Smooth muscle cell (in vitro differentiated cells): Measurements from ENCODE around the gene GSDMA. TPM values are rescaled to one million over a fixed set of nuclear protein-coding genes. Genes with fewer than 3 reads are reported as not detected.

Source experiments
- DNase-seq: peaks from one replicate; lab custom pipeline; 2025; ENCODE audit not compliant: unreplicated experiment; lab: John Stamatoyannopoulos, UW
- H2AFZ ChIP-seq: fragments of 200-600 bp; sonication (generic); 2 replicates; pipeline ENCODE4 v1.6.0; 2016; ENCODE audit warnings: antibody characterized with exemption, low read depth, mild to moderate bottlenecking
- H3F3A ChIP-seq: fragments of 200-600 bp; sonication (generic); 2 replicates; pipeline ENCODE4 v1.6.0; 2017; ENCODE audit warnings: antibody characterized with exemption, low read depth
- H3K27ac ChIP-seq: fragments of 200-600 bp; sonication (generic); 2 replicates; pipeline ENCODE4 v1.5.1; 2016; ENCODE audit warnings: low read depth, mild to moderate bottlenecking
- H3K27me3 ChIP-seq: fragments of 200-600 bp; sonication (generic); 2 replicates; pipeline ENCODE4 v1.6.1; 2016; ENCODE audit warnings: low read depth, mild to moderate bottlenecking
- H3K36me3 ChIP-seq: fragments of 200-600 bp; sonication (generic); 2 replicates; pipeline ENCODE4 v1.5.1; 2016; ENCODE audit warnings: low read depth
- H3K4me1 ChIP-seq: fragments of 200-600 bp; sonication (generic); 2 replicates; pipeline ENCODE4 v1.5.1; 2016; ENCODE audit warnings: low read depth
- H3K4me2 ChIP-seq: fragments of 200-600 bp; sonication (generic); 2 replicates; pipeline ENCODE4 v1.6.0; 2016; ENCODE audit warnings: mild to moderate bottlenecking
- H3K4me3 ChIP-seq: fragments of 200-600 bp; sonication (generic); 2 replicates; pipeline ENCODE4 v1.5.1; 2016; ENCODE audit warnings: mild to moderate bottlenecking
- H3K79me2 ChIP-seq: fragments of 200-600 bp; sonication (generic); 2 replicates; pipeline ENCODE4 v1.6.0; 2016; ENCODE audit warnings: low read depth, mild to moderate bottlenecking
- H3K9ac ChIP-seq: fragments of 200-600 bp; sonication (generic); 2 replicates; pipeline ENCODE4 v1.6.0; 2016; ENCODE audit warnings: low read depth
- H3K9me3 ChIP-seq: fragments of 200-600 bp; sonication (generic); replicated peaks from 2 replicates; pipeline ENCODE4 v1.5.1; 2016; ENCODE audit warnings: low read depth
- H4K20me1 ChIP-seq: fragments of 200-600 bp; sonication (generic); 2 replicates; pipeline ENCODE4 v1.6.0; 2016; ENCODE audit warnings: low read depth
- WGBS: methylation state at CpG from one replicate; pipeline ENCODE4 v1.1.7; 2016; ENCODE audit warnings: low lambda C conversion rate; 5-methylcytosine and 5-hydroxymethylcytosine counted together
- polyA plus RNA-seq: library from polyadenylated mRNA; unstranded; fragments of >200 nt; fragmentation: Nextera tagmentation; extraction: Ambion mirVana; gene quantifications from 2 replicates; pipeline ENCODE4 v1.2.1, GENCODE V29; 2016
- total RNA-seq: library from RNA; depleted of rRNA; stranded (reverse); fragments of >200 nt; gene quantifications from 2 replicates; pipeline ENCODE4 v1.2.3, GENCODE V29; 2014
- TF ChIP-seq, protein P1 (sequence below): fragments of 200-600 bp; sonication (generic); IDR thresholded peaks from 2 replicates; pipeline ENCODE4 v1.5.1; 2017; ENCODE audit warnings: borderline replicate concordance, mild to moderate bottlenecking, antibody characterized with exemption; ENCODE audit not compliant: insufficient read depth, poor library complexity, severe bottlenecking

GSDMA gene
- total and polyA plus RNA-seq, 2 experiments from 2014 or later, result 0.31 to 0.50 TPM

DNA sequence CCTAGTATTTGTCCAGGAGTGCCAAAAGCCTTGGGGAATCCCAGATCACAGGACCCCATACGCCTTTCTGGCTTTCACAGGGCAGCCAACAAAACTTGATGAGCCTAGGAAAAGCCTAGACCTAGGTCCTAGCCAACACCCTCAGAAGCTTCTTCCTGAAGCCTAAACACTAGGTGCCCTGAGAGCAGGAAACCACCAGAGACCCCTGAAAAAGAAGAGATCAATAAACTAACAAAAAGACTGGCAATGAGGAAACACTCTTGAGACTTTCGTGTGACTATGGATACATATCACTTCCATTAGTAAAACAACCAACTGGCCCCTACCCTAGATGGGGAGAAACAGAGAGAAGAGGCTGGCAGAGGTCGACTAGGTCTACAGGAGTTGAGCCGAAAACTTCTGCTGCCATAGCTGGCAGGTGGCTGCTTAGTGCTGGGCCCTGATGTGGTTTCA is 36.6 kb upstream of the GSDMA start:
- H3K27ac ChIP-seq, result peak overlapping the region; percentile 98
- no peaks in the 10 kb centered on the region for H3K36me3 ChIP-seq
- H3K4me2 ChIP-seq, result peak overlapping the region; percentile 98
- H3K4me1 ChIP-seq, result peaks cover 25% of the 10 kb centered on the region
- no peak for DNase-seq
- peak overlapping the region; percentile 97 for H3K9ac ChIP-seq
- TF ChIP-seq, protein P1, sequence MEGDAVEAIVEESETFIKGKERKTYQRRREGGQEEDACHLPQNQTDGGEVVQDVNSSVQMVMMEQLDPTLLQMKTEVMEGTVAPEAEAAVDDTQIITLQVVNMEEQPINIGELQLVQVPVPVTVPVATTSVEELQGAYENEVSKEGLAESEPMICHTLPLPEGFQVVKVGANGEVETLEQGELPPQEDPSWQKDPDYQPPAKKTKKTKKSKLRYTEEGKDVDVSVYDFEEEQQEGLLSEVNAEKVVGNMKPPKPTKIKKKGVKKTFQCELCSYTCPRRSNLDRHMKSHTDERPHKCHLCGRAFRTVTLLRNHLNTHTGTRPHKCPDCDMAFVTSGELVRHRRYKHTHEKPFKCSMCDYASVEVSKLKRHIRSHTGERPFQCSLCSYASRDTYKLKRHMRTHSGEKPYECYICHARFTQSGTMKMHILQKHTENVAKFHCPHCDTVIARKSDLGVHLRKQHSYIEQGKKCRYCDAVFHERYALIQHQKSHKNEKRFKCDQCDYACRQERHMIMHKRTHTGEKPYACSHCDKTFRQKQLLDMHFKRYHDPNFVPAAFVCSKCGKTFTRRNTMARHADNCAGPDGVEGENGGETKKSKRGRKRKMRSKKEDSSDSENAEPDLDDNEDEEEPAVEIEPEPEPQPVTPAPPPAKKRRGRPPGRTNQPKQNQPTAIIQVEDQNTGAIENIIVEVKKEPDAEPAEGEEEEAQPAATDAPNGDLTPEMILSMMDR, result no peak
- no peaks in the 10 kb centered on the region for H3K27me3 ChIP-seq
- peaks cover 43% of the 10 kb centered on the region for H4K20me1 ChIP-seq
- H3K9me3 ChIP-seq, result no peaks in the 10 kb centered on the region
- H3K4me3 ChIP-seq, result peak overlapping the region; percentile 94
- no peak overlapping the region for H2AFZ ChIP-seq
- H3F3A ChIP-seq, result peaks cover 7% of the 10 kb centered on the region
- 57% methylated on average over 4 of the region's 4 CpGs for WGBS
- peaks cover 30% of the 10 kb centered on the region for H3K79me2 ChIP-seq

DNA sequence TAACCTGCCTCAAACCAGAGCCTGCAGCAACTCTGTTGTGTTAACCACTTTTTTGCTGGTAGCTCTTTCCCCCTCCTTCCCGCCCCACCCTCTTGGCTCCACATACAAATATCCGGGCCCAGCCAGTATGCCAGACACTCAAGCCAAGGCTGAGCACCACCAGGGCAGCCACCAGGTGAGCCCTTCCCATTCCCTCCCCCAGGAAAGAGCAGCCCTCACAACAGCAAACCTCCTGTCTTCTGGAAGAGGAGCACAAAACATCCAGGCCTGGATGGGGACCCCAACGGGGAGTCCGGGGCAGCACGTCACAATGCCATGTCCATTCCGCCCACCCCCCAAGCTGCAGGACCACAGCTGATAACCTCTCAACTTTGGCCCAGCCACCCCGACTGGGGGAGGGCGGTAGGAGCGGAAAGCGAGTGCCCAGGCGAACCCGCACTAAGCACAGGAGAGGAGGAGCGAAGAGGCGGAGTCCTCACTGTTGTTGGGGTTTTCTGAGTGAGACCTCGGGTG is 36.2 kb upstream of the GSDMA start:
- TF ChIP-seq, protein P1, result no peak
- peaks cover 7% of the 10 kb centered on the region for H3F3A ChIP-seq
- peak overlapping the region; percentile 98 for H3K4me2 ChIP-seq
- H3K9me3 ChIP-seq, result no peaks in the 10 kb centered on the region
- peak overlapping the region; percentile 98 for H3K27ac ChIP-seq
- peaks cover 30% of the 10 kb centered on the region for H3K79me2 ChIP-seq
- 6% methylated on average over 13 of the region's 15 CpGs for WGBS
- peak overlapping the region; percentile 97 for H3K9ac ChIP-seq
- no peaks in the 10 kb centered on the region for H3K36me3 ChIP-seq
- peak overlapping the region; percentile 94 for H3K4me3 ChIP-seq
- H4K20me1 ChIP-seq, result peaks cover 43% of the 10 kb centered on the region
- H3K4me1 ChIP-seq, result peaks cover 25% of the 10 kb centered on the region
- H2AFZ ChIP-seq, result peak overlapping the region; percentile 36
- no peaks in the 10 kb centered on the region for H3K27me3 ChIP-seq
- no peak for DNase-seq

DNA sequence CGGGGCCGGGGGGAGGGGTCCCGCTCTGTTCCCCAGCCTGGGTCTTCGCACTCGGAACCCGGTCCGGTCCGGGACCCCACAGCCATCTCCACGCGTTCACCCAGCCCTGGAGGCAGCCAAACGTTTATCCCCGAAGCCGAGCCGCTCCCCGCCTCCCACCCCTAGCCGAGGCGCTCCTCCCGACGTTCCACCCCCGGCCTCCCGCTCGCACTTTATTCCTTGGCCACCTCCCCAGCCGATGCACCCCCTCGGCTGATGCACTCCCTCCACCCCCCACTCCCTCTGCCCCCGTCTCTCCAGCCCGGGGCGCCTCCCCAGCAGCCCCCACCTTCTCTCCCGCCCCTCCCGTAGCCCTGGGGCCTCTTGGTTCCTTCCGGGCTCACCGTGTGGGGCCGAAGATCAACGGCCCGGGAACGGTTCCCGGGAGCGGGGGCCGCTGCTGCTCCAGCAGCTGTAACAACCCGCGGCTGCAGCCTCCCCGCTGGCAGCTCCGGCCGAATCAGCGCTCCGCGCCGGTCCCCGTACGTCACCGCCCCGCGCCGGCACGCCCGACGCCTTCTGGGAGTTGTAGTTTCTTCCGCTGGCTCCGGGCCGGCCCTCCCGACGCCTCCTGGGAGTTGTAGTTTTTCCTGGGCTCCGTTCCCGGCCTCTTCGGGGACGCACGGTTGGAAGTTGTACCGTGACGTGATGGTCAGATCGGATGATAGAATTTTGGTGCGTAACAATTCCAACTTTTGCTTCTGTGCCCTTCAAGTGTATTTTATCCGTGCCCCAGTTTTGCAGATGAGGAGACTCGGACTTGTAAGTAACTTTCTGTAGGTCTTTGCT is 35.5 kb upstream of the GSDMA start, which contains the start of the genes LRRC3C and ORMDL3:
Gene LRRC3C (plus strand): TSS at position 632 of the 828 bp plus-strand sequence. CDS start 13,792 bp downstream, outside the sequence.
Gene ORMDL3 (minus strand): TSS at position 501 of the 828 bp plus-strand sequence. CDS start 3,398 bp downstream, outside the sequence.
- TF ChIP-seq, protein P1, result no peak
- H3K4me1 ChIP-seq, result peaks cover 25% of the 10 kb centered on the region

More for the DNA sequence above, 35.5 kb upstream of the GSDMA start, which contains the start of the genes LRRC3C and ORMDL3:
- H3K4me3 ChIP-seq, result peak within 1 kb of the TSS; percentile 94
- H3K79me2 ChIP-seq, result peaks cover 30% of the 10 kb centered on the region
- H3F3A ChIP-seq, result peaks cover 7% of the 10 kb centered on the region
- peak within 1 kb of the TSS; percentile 97 for H3K9ac ChIP-seq
- H4K20me1 ChIP-seq, result peaks cover 43% of the 10 kb centered on the region
- no peaks in the 10 kb centered on the region for H3K36me3 ChIP-seq
- H3K9me3 ChIP-seq, result no peaks in the 10 kb centered on the region
- no peaks in the 10 kb centered on the region for H3K27me3 ChIP-seq
- peak within 1 kb of the TSS; percentile 98 for H3K27ac ChIP-seq
- under 1% methylated on average over 55 of the region's 72 CpGs for WGBS
- H3K4me2 ChIP-seq, result peak within 1 kb of the TSS; percentile 98
- H2AFZ ChIP-seq, result peak within 1 kb of the TSS; percentile 36
- DNase-seq, result peak; percentile 83
